MM.1S (cell line): ENCODE data around the gene P2RX3.

Experiments used
- DNase-seq: peaks from one replicate; pipeline ENCODE4 v3.0.0-alpha.2; 2015
- H2AFZ ChIP-seq: fragments of 300-600 bp; sonication (generic); 2 replicates; pipeline ENCODE4 v1.6.0; 2016; ENCODE audit warnings: antibody characterized with exemption, low read length
- H3F3A ChIP-seq: fragments of 300-600 bp; sonication (generic); 2 replicates; pipeline ENCODE4 v1.6.1; 2016; ENCODE audit warnings: mild to moderate bottlenecking, antibody characterized with exemption, low read length, moderate library complexity, mixed read lengths; ENCODE audit not compliant: insufficient read depth
- H3K27ac ChIP-seq: fragments of 300-600 bp; sonication (generic); 2 replicates; pipeline ENCODE4 v1.5.1; 2016; ENCODE audit warnings: mild to moderate bottlenecking, low read length
- H3K27me3 ChIP-seq: fragments of 300-600 bp; sonication (generic); replicated peaks from 2 replicates; pipeline ENCODE4 v1.6.0; 2016; ENCODE audit warnings: low read length; ENCODE audit not compliant: insufficient read depth
- H3K36me3 ChIP-seq: fragments of 300-600 bp; sonication (generic); replicated peaks from 2 replicates; pipeline ENCODE4 v1.6.1; 2016; ENCODE audit warnings: mild to moderate bottlenecking, low read length, mixed read lengths; ENCODE audit not compliant: insufficient read depth
- H3K4me1 ChIP-seq: fragments of 300-600 bp; sonication (generic); 2 replicates; pipeline ENCODE4 v1.6.1; 2016; ENCODE audit warnings: low read length, mixed read lengths
- H3K4me2 ChIP-seq: fragments of 300-600 bp; sonication (generic); 2 replicates; pipeline ENCODE4 v1.6.0; 2016; ENCODE audit warnings: low read depth, low read length
- H3K4me3 ChIP-seq: fragments of 300-600 bp; sonication (generic); 2 replicates; pipeline ENCODE4 v1.5.1; 2016; ENCODE audit warnings: low read length, mixed read lengths
- H3K79me2 ChIP-seq: fragments of 300-600 bp; sonication (generic); 2 replicates; pipeline ENCODE4 v1.6.1; 2016; ENCODE audit warnings: mixed run types, low read length, mixed read lengths
- H3K9ac ChIP-seq: fragments of 300-600 bp; sonication (generic); 2 replicates; pipeline ENCODE4 v1.6.1; 2016; ENCODE audit warnings: low read length, mixed read lengths
- H3K9me2 ChIP-seq: fragments of 300-600 bp; sonication (generic); replicated peaks from 2 replicates; pipeline ENCODE4 v1.6.1; 2016; ENCODE audit warnings: mild to moderate bottlenecking, low read length, mixed read lengths; ENCODE audit not compliant: insufficient read depth
- H3K9me3 ChIP-seq: fragments of 300-600 bp; sonication (generic); replicated peaks from 2 replicates; pipeline ENCODE4 v1.6.1; 2016; ENCODE audit warnings: mild to moderate bottlenecking, low read length, mixed read lengths; ENCODE audit not compliant: insufficient read depth
- H4K20me1 ChIP-seq: fragments of 300-600 bp; sonication (generic); 2 replicates; pipeline ENCODE4 v1.6.1; 2016; ENCODE audit warnings: mild to moderate bottlenecking, low read length, moderate library complexity, mixed read lengths; ENCODE audit not compliant: insufficient read depth
- EZH2 ChIP-seq: fragments of 300-600 bp; sonication (generic); optimal IDR thresholded peaks from 2 replicates; pipeline ENCODE3; 2017; ENCODE audit warnings: low read depth, mild to moderate bottlenecking, antibody characterized with exemption, low read length, mixed read lengths
- EZH2phosphoT487 ChIP-seq: fragments of 300-600 bp; sonication (generic); IDR thresholded peaks from 2 replicates; pipeline ENCODE4 v1.6.1; 2018; ENCODE audit warnings: antibody characterized with exemption, low read length
- TF ChIP-seq, protein P1 (sequence below): fragments of 300-600 bp; sonication (generic); IDR thresholded peaks from 2 replicates; pipeline ENCODE4 v1.5.1; 2016; ENCODE audit warnings: antibody characterized with exemption, low read length, mixed read lengths

The P2RX3 gene

DNA sequence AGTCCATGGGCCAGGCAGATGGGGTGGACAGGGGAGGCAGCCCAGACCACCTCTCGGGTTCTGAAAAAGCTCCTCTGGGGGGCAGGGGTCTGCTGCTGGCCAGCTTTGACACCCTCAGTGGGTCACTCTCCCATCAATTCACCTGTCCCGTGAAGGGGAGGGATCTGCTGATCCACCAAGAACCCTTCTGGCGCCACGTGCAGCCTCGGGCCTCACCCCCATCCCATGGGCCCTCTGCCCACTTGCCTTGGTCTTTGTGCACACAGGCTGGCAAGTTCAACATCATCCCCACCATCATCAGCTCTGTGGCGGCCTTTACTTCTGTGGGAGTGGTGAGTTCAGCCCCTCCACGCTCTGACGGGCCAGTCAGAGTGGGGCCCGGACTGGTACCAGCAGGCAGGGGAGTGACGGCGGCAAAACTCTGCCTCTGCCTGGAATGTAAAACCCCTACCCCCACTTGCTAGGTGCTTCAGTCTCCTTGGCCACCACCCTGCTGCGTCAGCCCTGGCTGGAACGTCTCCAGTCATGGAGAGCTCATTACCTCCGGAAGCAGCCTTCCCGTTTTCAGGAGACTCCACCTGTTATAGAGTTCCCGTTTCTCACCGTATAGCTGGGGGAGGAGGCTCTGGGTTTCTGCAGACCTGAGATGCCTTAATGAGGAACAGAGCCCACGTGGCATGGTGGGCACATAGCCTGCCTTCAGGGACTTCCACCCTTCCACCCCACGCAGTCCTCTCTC lies 30.1 kb downstream of the P2RX3 start:
- Histone ChIP-seq H3K79me2 (no peaks in the 10 kb centered on the region), H3K36me3 (no peaks in the 10 kb centered on the region), H3K9ac (no peak overlapping the region), H3K4me2 (no peak overlapping the region), H2AFZ (no peak overlapping the region), H3K9me2 (no peaks in the 10 kb centered on the region), H3K27ac (no peak overlapping the region), H3K9me3 (no peaks in the 10 kb centered on the region), H3K27me3 (no peaks in the 10 kb centered on the region), H3K4me3 (no peak overlapping the region), H3F3A (no peaks in the 10 kb centered on the region), H3K4me1 (no peaks in the 10 kb centered on the region), H4K20me1 (no peaks in the 10 kb centered on the region)
- DNase-seq = no peak
- TF ChIP-seq EZH2phosphoT487 (no peak), EZH2 (no peak)
- TF ChIP-seq, protein P1, sequence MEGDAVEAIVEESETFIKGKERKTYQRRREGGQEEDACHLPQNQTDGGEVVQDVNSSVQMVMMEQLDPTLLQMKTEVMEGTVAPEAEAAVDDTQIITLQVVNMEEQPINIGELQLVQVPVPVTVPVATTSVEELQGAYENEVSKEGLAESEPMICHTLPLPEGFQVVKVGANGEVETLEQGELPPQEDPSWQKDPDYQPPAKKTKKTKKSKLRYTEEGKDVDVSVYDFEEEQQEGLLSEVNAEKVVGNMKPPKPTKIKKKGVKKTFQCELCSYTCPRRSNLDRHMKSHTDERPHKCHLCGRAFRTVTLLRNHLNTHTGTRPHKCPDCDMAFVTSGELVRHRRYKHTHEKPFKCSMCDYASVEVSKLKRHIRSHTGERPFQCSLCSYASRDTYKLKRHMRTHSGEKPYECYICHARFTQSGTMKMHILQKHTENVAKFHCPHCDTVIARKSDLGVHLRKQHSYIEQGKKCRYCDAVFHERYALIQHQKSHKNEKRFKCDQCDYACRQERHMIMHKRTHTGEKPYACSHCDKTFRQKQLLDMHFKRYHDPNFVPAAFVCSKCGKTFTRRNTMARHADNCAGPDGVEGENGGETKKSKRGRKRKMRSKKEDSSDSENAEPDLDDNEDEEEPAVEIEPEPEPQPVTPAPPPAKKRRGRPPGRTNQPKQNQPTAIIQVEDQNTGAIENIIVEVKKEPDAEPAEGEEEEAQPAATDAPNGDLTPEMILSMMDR = no peak

DNA sequence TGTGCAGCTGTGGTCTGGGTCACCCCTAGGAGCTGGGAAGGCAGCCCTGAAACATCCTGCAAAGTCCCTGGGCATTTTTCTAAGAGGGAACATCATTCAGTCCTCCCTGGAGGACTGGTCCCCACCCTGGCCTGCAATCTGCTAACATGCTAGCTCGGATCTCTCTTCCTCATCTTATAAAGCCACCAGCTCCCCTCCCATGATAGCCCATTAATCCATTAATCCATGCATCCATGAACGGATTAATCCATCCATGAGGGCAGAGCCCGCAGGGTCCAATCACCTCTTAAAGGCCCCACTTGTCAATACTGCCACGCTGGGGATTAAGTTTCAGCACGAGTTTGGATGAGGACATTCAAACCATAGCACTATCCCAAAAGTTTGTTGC lies 30.7 kb downstream of the P2RX3 start:
- no peak overlapping the region for H3K27ac ChIP-seq
- H3K9ac ChIP-seq = no peak overlapping the region
- TF ChIP-seq EZH2phosphoT487 (no peak), EZH2 (no peak)
- TF ChIP-seq, protein P1 = no peak
- H3K4me2 ChIP-seq = no peak overlapping the region
- no peak overlapping the region for H2AFZ ChIP-seq
- no peaks in the 10 kb centered on the region for H3K4me1 ChIP-seq
- H3K4me3 ChIP-seq = no peak overlapping the region
- H4K20me1 ChIP-seq = no peaks in the 10 kb centered on the region
- no peaks in the 10 kb centered on the region for H3K36me3 ChIP-seq
- no peaks in the 10 kb centered on the region for H3K9me2 ChIP-seq
- no peaks in the 10 kb centered on the region for H3K79me2 ChIP-seq
- H3K9me3 ChIP-seq = no peaks in the 10 kb centered on the region
- DNase-seq = no peak
- no peaks in the 10 kb centered on the region for H3F3A ChIP-seq
- no peaks in the 10 kb centered on the region for H3K27me3 ChIP-seq

GRCh38 chr11:57370251-57370650 lies 32.1 kb downstream of the P2RX3 start:
- H3F3A ChIP-seq = no peaks in the 10 kb centered on the region
- no peaks in the 10 kb centered on the region for H3K79me2 ChIP-seq
- no peaks in the 10 kb centered on the region for H3K9me2 ChIP-seq
- H3K9ac ChIP-seq = no peak overlapping the region
- DNase-seq = no peak
- H4K20me1 ChIP-seq = no peaks in the 10 kb centered on the region
- no peak overlapping the region for H2AFZ ChIP-seq
- H3K4me1 ChIP-seq = no peaks in the 10 kb centered on the region
- no peaks in the 10 kb centered on the region for H3K27me3 ChIP-seq
- H3K36me3 ChIP-seq = no peaks in the 10 kb centered on the region
- H3K4me3 ChIP-seq = no peak overlapping the region
- H3K4me2 ChIP-seq = no peak overlapping the region
- no peak overlapping the region for H3K27ac ChIP-seq
- TF ChIP-seq EZH2 (no peak), EZH2phosphoT487 (no peak)
- TF ChIP-seq, protein P1 = no peak
- H3K9me3 ChIP-seq = no peaks in the 10 kb centered on the region
